ENCODE measurements around the gene SAP30L.

SAP30L gene

GRCh38 chr5:154485850-154486426, 40.1 kb downstream of the SAP30L start:
- intact Hi-C loops (cut with DNase I): no loop called here
- DNase-seq: no peak

- DNase-seq: no peak
- intact Hi-C loops (cut with DNase I): no loop called here
These were observed 40.6 kb downstream of the SAP30L start for GRCh38 chr5:154486427-154486866.

- intact Hi-C loops (cut with DNase I): no loop called here
- no peak for DNase-seq
These were observed 41.7 kb downstream of the SAP30L start for GRCh38 chr5:154487541-154487940.

GRCh38 chr5:154491941-154492340, 46.1 kb downstream of the SAP30L start:
- no peak for DNase-seq

GRCh38 chr5:154493274-154493673, 47.5 kb downstream of the SAP30L start:
- no peak for DNase-seq

More at GRCh38 chr5:154491941-154492340, 46.1 kb downstream of the SAP30L start:
- intact Hi-C loops (cut with DNase I): no loop called here

GRCh38 chr5:154494036-154494435, 48.2 kb downstream of the SAP30L start:
- intact Hi-C loops (cut with DNase I): no loop called here
- DNase-seq: no peak

More at GRCh38 chr5:154493274-154493673, 47.5 kb downstream of the SAP30L start:
- intact Hi-C loops (cut with DNase I): no loop called here

- DNase-seq: no peak
- intact Hi-C loops (cut with DNase I): no loop called here
These were observed 52.8 kb downstream of the SAP30L start for GRCh38 chr5:154498591-154498990.

GRCh38 chr5:154498994-154499393, 53.2 kb downstream of the SAP30L start:
- intact Hi-C loops (cut with DNase I): no loop called here
- no peak for DNase-seq

- intact Hi-C loops (cut with DNase I): no loop called here
These were observed 55.8 kb downstream of the SAP30L start for GRCh38 chr5:154501566-154501965.

GRCh38 chr5:154502180-154502579, 56.4 kb downstream of the SAP30L start:
- no peak for DNase-seq
- intact Hi-C loops (cut with DNase I): no loop called here

More at GRCh38 chr5:154501566-154501965, 55.8 kb downstream of the SAP30L start:
- DNase-seq: no peak

GRCh38 chr5:154503698-154504039, 57.9 kb downstream of the SAP30L start:
- DNase-seq: no peak
- intact Hi-C loops (cut with DNase I): no loop called here

- DNase-seq: no peak
- intact Hi-C loops (cut with DNase I): no loop called here
These were observed 59.8 kb downstream of the SAP30L start for GRCh38 chr5:154505567-154505966.

GRCh38 chr5:154506049-154506715, 60.4 kb downstream of the SAP30L start:
- intact Hi-C loops (cut with DNase I): no loop called here
- no peak for DNase-seq

- intact Hi-C loops (cut with DNase I): no loop called here
- no peak for DNase-seq
These were observed 60.9 kb downstream of the SAP30L start for GRCh38 chr5:154506716-154507080.

- intact Hi-C loops (cut with DNase I): no loop called here
- no peak for DNase-seq
These were observed 62.3 kb downstream of the SAP30L start for GRCh38 chr5:154508114-154508513.

- intact Hi-C loops (cut with DNase I): no loop called here
- DNase-seq: no peak
These were observed 64.2 kb downstream of the SAP30L start for GRCh38 chr5:154509784-154510555.

All from head of caudate nucleus (tissue), 42 donors.